ENCODE results near the gene RASSF4.
A peak's percentile ranks its signal among the peaks of the same experiment; 100 is the strongest.

Gene RASSF4

GRCh38 chr10:44955413-44956070 is 4.1 kb upstream of the RASSF4 start:
- Histone ChIP-seq H3K9me3 (ENCODE audit: control insufficient read depth in 2 of 2, low read length in 2 of 2) (no peaks in the 10 kb centered on the region), H3K9ac (ENCODE audit: low read depth in 1 of 2, low read length in 2 of 2) (no peak overlapping the region), H3K4me1 (ENCODE audit: control insufficient read depth in 2 of 2, insufficient read depth in 2 of 2, low read length in 2 of 2) (peaks cover 15 to 20% of the 10 kb centered on the region in 2 donors), H3K27ac (ENCODE audit: low read depth in 2 of 2, low read length in 2 of 2) (no peak overlapping the region), H3K27me3 (ENCODE audit: control insufficient read depth in 2 of 2, insufficient read depth in 2 of 2, low read length in 2 of 2) (no peaks in the 10 kb centered on the region), H3K36me3 (ENCODE audit: control insufficient read depth in 2 of 2, insufficient read depth in 2 of 2, low read length in 2 of 2) (peaks cover 3 to 4% of the 10 kb centered on the region in 2 donors), H3K4me3 (ENCODE audit: low read length in 2 of 2) (no peak overlapping the region)

- peaks cover 18 to 25% of the 10 kb centered on the region in 2 donors for H3K4me1 ChIP-seq (ENCODE audit: control insufficient read depth in 2 of 2, insufficient read depth in 2 of 2, low read length in 2 of 2)
- H3K4me3 ChIP-seq (ENCODE audit: low read length in 2 of 2), result no peak overlapping the region
- no peaks in the 10 kb centered on the region for H3K9me3 ChIP-seq (ENCODE audit: control insufficient read depth in 2 of 2, low read length in 2 of 2)
- H3K27ac ChIP-seq (ENCODE audit: low read depth in 2 of 2, low read length in 2 of 2), result no peak overlapping the region
- no peak overlapping the region for H3K9ac ChIP-seq (ENCODE audit: low read depth in 1 of 2, low read length in 2 of 2)
- H3K27me3 ChIP-seq (ENCODE audit: control insufficient read depth in 2 of 2, insufficient read depth in 2 of 2, low read length in 2 of 2), result no peaks in the 10 kb centered on the region
- H3K36me3 ChIP-seq (ENCODE audit: control insufficient read depth in 2 of 2, insufficient read depth in 2 of 2, low read length in 2 of 2), result peaks cover 3 to 4% of the 10 kb centered on the region in 2 donors
Observed at GRCh38 chr10:44956226-44956625, 3.4 kb upstream of the RASSF4 start.

GRCh38 chr10:44956717-44957706 is 2.6 kb upstream of the RASSF4 start:
- Histone ChIP-seq H3K4me1 (ENCODE audit: control insufficient read depth in 2 of 2, insufficient read depth in 2 of 2, low read length in 2 of 2) (peaks cover 19 to 25% of the 10 kb centered on the region in 2 donors), H3K9ac (ENCODE audit: low read depth in 1 of 2, low read length in 2 of 2) (no peak overlapping the region), H3K4me3 (ENCODE audit: low read length in 2 of 2) (no peak overlapping the region), H3K27me3 (ENCODE audit: control insufficient read depth in 2 of 2, insufficient read depth in 2 of 2, low read length in 2 of 2) (no peaks in the 10 kb centered on the region), H3K27ac (ENCODE audit: low read depth in 2 of 2, low read length in 2 of 2) (no peak overlapping the region), H3K36me3 (ENCODE audit: control insufficient read depth in 2 of 2, insufficient read depth in 2 of 2, low read length in 2 of 2) (peaks cover 3 to 4% of the 10 kb centered on the region in 2 donors), H3K9me3 (ENCODE audit: control insufficient read depth in 2 of 2, low read length in 2 of 2) (no peaks in the 10 kb centered on the region)

- Histone ChIP-seq H3K9me3 (ENCODE audit: control insufficient read depth in 2 of 2, low read length in 2 of 2) (no peaks in the 10 kb centered on the region), H3K4me3 (ENCODE audit: low read length in 2 of 2) (peak overlapping the region; percentile 82 to 90), H3K9ac (ENCODE audit: low read depth in 1 of 2, low read length in 2 of 2) (peak overlapping the region; percentile 83 to 89), H3K27me3 (ENCODE audit: control insufficient read depth in 2 of 2, insufficient read depth in 2 of 2, low read length in 2 of 2) (no peaks in the 10 kb centered on the region), H3K36me3 (ENCODE audit: control insufficient read depth in 2 of 2, insufficient read depth in 2 of 2, low read length in 2 of 2) (peaks cover 3 to 4% of the 10 kb centered on the region in 2 donors), H3K27ac (ENCODE audit: low read depth in 2 of 2, low read length in 2 of 2) (peak overlapping the region; percentile 89), H3K4me1 (ENCODE audit: control insufficient read depth in 2 of 2, insufficient read depth in 2 of 2, low read length in 2 of 2) (peaks cover 21 to 25% of the 10 kb centered on the region in 2 donors)
Observed at GRCh38 chr10:44958196-44958897, 1.3 kb upstream of the RASSF4 start.

GRCh38 chr10:44958898-44959246 is 730 bp upstream of the RASSF4 start:
- peaks cover 3% of the 10 kb centered on the region in 2 donors for H3K36me3 ChIP-seq (ENCODE audit: control insufficient read depth in 2 of 2, insufficient read depth in 2 of 2, low read length in 2 of 2)
- no peaks in the 10 kb centered on the region for H3K9me3 ChIP-seq (ENCODE audit: control insufficient read depth in 2 of 2, low read length in 2 of 2)
- H3K9ac ChIP-seq (ENCODE audit: low read depth in 1 of 2, low read length in 2 of 2), result peak overlapping the region; percentile 83 to 89
- H3K27ac ChIP-seq (ENCODE audit: low read depth in 2 of 2, low read length in 2 of 2), result peak overlapping the region; percentile 89
- H3K4me3 ChIP-seq (ENCODE audit: low read length in 2 of 2), result peak overlapping the region; percentile 82 to 90
- peaks cover 26 to 27% of the 10 kb centered on the region in 2 donors for H3K4me1 ChIP-seq (ENCODE audit: control insufficient read depth in 2 of 2, insufficient read depth in 2 of 2, low read length in 2 of 2)
- no peaks in the 10 kb centered on the region for H3K27me3 ChIP-seq (ENCODE audit: control insufficient read depth in 2 of 2, insufficient read depth in 2 of 2, low read length in 2 of 2)

GRCh38 chr10:44960088-44960460 is 472 bp downstream of the RASSF4 start:
- Histone ChIP-seq H3K4me1 (ENCODE audit: control insufficient read depth in 2 of 2, insufficient read depth in 2 of 2, low read length in 2 of 2) (peaks cover 32 to 35% of the 10 kb centered on the region in 2 donors), H3K9me3 (ENCODE audit: control insufficient read depth in 2 of 2, low read length in 2 of 2) (no peaks in the 10 kb centered on the region), H3K9ac (ENCODE audit: low read depth in 1 of 2, low read length in 2 of 2) (peak overlapping the region; percentile 65 to 79), H3K27me3 (ENCODE audit: control insufficient read depth in 2 of 2, insufficient read depth in 2 of 2, low read length in 2 of 2) (no peaks in the 10 kb centered on the region), H3K36me3 (ENCODE audit: control insufficient read depth in 2 of 2, insufficient read depth in 2 of 2, low read length in 2 of 2) (peaks cover 0 to 3% of the 10 kb centered on the region in 2 donors), H3K4me3 (ENCODE audit: low read length in 2 of 2) (peak overlapping the region; percentile 82 to 85), H3K27ac (ENCODE audit: low read depth in 2 of 2, low read length in 2 of 2) (peak overlapping the region; percentile 69 to 89)

- peaks cover 34 to 37% of the 10 kb centered on the region in 2 donors for H3K4me1 ChIP-seq (ENCODE audit: control insufficient read depth in 2 of 2, insufficient read depth in 2 of 2, low read length in 2 of 2)
- H3K27ac ChIP-seq (ENCODE audit: low read depth in 2 of 2, low read length in 2 of 2), result peak overlapping the region; percentile 69 to 89
- H3K9ac ChIP-seq (ENCODE audit: low read depth in 1 of 2, low read length in 2 of 2), result peak overlapping the region; percentile 65 to 79
Observed at GRCh38 chr10:44960482-44961229, 1.1 kb downstream of the RASSF4 start.

GRCh38 chr10:44961230-44961571 is 1.6 kb downstream of the RASSF4 start:
- Histone ChIP-seq H3K27ac (ENCODE audit: low read depth in 2 of 2, low read length in 2 of 2) (no peak overlapping the region), H3K9me3 (ENCODE audit: control insufficient read depth in 2 of 2, low read length in 2 of 2) (no peaks in the 10 kb centered on the region), H3K4me3 (ENCODE audit: low read length in 2 of 2) (peak overlapping the region in 1 of 2 donors; percentile 82), H3K4me1 (ENCODE audit: control insufficient read depth in 2 of 2, insufficient read depth in 2 of 2, low read length in 2 of 2) (peaks cover 36 to 40% of the 10 kb centered on the region in 2 donors), H3K9ac (ENCODE audit: low read depth in 1 of 2, low read length in 2 of 2) (peak overlapping the region in 1 of 2 donors; percentile 79), H3K36me3 (ENCODE audit: control insufficient read depth in 2 of 2, insufficient read depth in 2 of 2, low read length in 2 of 2) (peaks cover 0 to 3% of the 10 kb centered on the region in 2 donors), H3K27me3 (ENCODE audit: control insufficient read depth in 2 of 2, insufficient read depth in 2 of 2, low read length in 2 of 2) (no peaks in the 10 kb centered on the region)

More at GRCh38 chr10:44960482-44961229, 1.1 kb downstream of the RASSF4 start:
- no peaks in the 10 kb centered on the region for H3K27me3 ChIP-seq (ENCODE audit: control insufficient read depth in 2 of 2, insufficient read depth in 2 of 2, low read length in 2 of 2)
- H3K9me3 ChIP-seq (ENCODE audit: control insufficient read depth in 2 of 2, low read length in 2 of 2), result no peaks in the 10 kb centered on the region
- peak overlapping the region; percentile 82 to 85 for H3K4me3 ChIP-seq (ENCODE audit: low read length in 2 of 2)
- H3K36me3 ChIP-seq (ENCODE audit: control insufficient read depth in 2 of 2, insufficient read depth in 2 of 2, low read length in 2 of 2), result peaks cover 0 to 3% of the 10 kb centered on the region in 2 donors

GRCh38 chr10:44961931-44962750 is 2.5 kb downstream of the RASSF4 start:
- Histone ChIP-seq H3K27me3 (ENCODE audit: control insufficient read depth in 2 of 2, insufficient read depth in 2 of 2, low read length in 2 of 2) (no peaks in the 10 kb centered on the region), H3K4me3 (ENCODE audit: low read length in 2 of 2) (no peak overlapping the region), H3K4me1 (ENCODE audit: control insufficient read depth in 2 of 2, insufficient read depth in 2 of 2, low read length in 2 of 2) (peaks cover 40% of the 10 kb centered on the region in 2 donors), H3K9ac (ENCODE audit: low read depth in 1 of 2, low read length in 2 of 2) (peak overlapping the region in 1 of 2 donors; percentile 79), H3K9me3 (ENCODE audit: control insufficient read depth in 2 of 2, low read length in 2 of 2) (no peaks in the 10 kb centered on the region), H3K36me3 (ENCODE audit: control insufficient read depth in 2 of 2, insufficient read depth in 2 of 2, low read length in 2 of 2) (no peaks in the 10 kb centered on the region), H3K27ac (ENCODE audit: low read depth in 2 of 2, low read length in 2 of 2) (peak overlapping the region in 1 of 2 donors; percentile 67)
